ENCODE data around the gene TTLL1.

- TF ChIP-seq, protein P1, sequence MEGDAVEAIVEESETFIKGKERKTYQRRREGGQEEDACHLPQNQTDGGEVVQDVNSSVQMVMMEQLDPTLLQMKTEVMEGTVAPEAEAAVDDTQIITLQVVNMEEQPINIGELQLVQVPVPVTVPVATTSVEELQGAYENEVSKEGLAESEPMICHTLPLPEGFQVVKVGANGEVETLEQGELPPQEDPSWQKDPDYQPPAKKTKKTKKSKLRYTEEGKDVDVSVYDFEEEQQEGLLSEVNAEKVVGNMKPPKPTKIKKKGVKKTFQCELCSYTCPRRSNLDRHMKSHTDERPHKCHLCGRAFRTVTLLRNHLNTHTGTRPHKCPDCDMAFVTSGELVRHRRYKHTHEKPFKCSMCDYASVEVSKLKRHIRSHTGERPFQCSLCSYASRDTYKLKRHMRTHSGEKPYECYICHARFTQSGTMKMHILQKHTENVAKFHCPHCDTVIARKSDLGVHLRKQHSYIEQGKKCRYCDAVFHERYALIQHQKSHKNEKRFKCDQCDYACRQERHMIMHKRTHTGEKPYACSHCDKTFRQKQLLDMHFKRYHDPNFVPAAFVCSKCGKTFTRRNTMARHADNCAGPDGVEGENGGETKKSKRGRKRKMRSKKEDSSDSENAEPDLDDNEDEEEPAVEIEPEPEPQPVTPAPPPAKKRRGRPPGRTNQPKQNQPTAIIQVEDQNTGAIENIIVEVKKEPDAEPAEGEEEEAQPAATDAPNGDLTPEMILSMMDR (IDR thresholded peaks at IDR 0.05) = no peak
- TF ChIP-seq POLR2A (IDR thresholded peaks at IDR 0.05) = no peak
Observed at GRCh38 chr22:43004362-43005035, 84.7 kb downstream of the TTLL1 start.

Measured in thyroid gland (tissue), 4 donors.